KG1 (cell line): ENCODE data around the gene ARVCF.

Experiments used
- DNase-seq: peaks from one replicate; lab custom pipeline; 2025; lab: John Stamatoyannopoulos, UW

ARVCF gene

DNA sequence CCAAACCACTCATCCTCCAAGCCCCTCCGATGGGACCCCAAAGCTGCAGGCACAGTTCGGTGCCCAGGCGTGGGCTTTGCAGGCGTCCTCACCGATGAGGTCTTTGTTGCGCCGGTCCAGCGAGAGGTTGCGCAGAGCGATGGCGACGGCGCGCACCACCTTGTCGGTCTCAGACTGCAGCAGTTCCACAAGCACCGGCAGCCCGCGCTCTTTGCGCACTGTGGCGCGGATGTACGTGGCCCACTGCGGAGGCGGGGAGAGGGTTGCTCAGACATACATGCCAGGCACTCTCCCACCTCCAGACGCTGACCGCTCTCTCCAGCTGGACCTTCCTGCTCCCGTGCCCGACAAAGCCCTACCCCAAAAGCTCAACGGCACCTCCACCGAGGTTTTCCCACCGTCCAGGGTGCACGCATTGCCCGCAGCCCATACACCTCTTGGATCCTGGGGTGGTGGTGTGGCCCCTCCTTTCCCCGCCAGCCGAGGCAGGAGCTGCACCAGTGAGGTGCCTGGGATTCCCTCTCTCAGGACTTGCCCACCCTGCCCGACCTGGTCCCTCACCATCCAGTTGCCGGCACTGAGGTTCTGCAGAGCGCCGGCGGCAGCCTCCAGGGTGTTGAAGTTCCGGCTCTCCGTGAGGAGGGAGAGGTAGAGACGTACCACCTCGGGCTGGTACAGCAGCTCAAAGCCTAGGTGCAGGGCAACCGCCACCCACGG, 42.9 kb downstream of the ARVCF start:
- no peak for DNase-seq

DNA sequence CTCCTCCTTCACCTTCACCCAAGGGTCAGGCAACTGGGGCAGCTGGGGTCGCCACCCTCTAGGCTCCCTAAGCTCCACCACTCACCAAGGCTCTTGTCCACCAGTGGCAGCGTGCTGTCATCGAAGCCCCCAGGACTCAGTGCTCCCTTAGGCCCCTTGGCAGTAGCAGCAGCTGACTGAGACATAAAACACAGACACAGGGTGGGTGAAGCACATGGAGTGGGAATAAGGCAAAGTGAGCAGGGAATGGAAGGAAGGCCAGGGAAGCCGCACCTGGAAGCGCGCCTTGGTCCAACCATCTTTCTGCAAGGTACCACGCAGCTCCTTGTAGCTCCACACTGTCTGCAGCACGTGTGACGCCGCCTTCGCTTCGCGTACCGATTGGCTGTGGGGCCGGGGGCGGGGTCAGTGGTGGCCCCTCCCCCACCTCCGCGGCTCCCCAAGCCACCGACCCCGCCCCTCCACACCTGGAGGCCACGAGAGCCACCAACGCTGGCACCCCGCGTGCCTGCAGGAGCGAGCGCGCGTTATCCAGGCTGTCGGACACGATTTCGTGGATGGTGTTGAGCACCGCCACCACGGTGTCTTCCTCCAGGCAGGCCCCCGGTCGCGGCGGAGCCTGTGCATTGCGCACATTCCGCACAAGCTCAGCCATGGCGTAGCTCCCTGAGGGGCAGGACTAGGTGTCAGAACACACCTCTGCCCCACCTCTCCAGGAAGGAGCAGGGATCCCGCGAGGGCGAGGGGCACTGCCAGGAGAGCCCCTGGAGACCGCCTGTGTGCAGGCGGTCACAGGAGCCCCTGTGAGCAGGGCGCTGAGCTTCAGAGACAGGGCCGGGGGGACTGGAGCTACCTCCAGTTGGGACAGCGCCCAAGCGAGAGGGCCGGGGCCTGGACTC, 43.7 kb downstream of the ARVCF start:
- DNase-seq = no peak

DNA sequence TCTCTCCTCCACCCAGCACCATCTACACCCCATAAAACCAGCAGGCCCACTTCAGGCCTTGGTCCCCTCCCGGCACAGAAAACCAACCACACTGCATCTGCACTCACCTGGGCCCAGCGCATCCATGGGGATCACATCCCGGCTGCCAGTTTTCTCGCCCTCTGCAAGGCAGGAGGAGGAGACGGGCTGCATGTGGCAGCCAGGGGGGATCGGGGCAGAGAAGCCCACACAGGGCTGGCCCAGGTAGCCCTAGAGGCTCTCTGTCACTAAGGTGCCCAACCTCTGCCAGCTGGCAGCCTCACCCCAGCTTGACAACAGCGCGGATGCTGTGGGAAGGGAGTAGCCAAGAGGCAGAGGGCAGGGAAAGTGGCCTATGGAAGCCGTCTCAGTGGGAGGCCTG, 44.4 kb downstream of the ARVCF start:
- DNase-seq = no peak

DNA sequence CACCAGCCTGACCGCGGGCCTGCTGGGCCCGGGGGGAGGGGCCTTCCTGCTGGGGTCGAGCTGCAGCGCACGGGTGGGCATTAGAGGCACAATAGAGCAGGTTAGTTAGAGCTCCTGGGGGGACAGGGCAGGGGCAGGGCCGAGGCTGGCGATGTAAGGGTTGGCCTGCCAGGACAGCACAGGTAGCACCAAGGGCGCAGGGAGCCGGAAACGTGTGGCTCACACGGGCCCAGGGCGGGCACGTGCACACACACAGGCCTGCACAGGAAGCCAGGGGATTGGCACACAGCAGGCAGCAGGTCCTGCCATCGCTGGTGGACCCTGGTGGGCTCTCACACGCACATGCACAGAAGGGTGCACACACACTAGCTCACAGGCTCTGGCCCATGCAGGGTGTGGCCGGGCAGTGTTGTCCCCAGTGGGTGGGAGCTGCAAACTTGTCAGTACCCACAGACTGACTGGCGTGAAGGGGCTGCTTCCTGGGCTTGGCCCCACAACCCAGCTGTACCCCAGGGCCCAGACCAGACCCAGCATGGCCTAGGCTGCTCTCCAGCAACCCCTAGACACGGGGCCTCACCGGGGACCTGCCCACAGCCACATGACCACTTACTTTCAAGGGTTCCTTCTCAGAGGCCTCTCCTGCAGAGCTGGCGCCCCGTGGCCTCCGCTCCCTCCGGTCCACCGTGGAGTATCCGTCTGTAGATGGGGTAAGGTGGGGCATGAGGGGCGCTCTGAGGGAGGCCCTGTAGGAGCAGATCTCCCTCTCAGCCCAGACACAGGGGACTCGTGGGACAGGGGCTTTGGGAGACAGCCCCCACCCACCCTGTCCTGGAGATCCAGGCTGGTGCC, 45.1 kb downstream of the ARVCF start:
- no peak for DNase-seq

DNA sequence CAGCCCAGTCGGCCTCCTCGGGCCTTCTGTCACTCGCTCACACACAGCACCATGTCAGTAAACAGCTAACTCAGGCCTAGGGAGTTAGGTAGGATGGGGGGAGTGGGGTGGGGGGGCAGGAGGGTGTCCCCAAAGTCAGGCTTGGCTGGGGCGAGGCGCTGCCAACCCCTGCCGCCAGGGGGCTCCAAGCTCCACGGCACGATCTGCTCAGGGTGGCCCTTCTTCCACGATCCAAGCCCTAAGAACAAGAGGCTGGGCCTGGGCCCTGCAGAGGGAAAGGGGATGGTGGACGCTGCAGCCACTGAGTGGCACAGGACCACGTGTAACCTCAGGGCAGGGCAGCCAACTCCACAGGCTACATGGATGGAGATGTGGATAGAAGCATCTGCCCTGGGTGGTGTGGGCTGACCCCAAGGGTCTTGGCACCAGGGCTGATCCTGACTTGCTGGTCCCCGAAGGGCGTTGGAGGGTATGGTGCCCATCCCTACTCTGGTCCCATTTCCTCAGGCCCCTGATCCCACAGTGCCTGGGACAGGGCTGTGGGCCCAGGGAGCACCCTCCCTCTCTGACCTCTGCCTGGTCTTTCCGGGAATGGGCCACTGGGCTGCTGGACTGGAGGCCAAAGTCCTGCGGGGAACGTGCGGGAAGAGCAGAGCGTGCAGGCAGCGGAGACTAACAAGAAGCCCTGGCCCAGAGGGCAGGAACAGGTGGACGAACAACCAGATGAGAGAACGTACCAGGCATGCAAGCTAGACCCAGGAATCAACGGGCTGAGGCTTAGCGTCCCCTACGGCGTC, 45.9 kb downstream of the ARVCF start:
- no peak for DNase-seq

GRCh38 chr22:19970031-19970478, 46.6 kb downstream of the ARVCF start:
- DNase-seq = no peak

DNA sequence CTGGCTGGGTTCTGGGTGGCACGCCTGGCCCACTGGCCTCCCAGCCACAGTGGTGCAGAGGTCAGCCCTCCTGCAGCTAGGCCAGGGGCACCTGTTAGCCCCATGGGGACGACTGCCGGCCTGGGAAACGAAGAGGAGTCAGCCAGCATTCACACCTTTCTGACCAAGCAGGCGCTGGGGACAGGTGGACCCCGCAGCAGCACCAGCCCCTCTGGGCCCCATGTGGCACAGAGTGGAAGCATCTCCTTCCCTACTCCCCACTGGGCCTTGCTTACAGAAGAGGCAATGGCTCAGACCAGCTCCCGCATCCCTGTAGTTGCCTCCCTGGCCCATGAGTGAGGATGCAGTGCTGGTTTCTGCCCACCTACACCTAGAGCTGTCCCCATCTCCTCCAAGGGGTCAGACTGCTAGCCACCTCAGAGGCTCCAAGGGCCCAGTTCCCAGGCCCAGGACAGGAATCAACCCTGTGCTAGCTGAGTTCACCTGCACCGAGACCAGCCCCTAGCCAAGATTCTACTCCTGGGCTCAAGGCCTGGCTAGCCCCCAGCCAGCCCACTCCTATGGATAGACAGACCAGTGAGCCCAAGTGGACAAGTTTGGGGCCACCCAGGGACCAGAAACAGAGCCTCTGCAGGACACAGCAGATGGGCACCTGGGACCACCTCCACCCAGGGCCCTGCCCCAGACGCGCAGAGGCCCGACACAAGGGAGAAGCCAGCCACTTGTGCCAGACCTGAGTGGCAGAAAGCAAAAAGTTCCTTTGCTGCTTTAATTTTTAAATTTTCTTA, 47.3 kb downstream of the ARVCF start:
- no peak for DNase-seq

DNA sequence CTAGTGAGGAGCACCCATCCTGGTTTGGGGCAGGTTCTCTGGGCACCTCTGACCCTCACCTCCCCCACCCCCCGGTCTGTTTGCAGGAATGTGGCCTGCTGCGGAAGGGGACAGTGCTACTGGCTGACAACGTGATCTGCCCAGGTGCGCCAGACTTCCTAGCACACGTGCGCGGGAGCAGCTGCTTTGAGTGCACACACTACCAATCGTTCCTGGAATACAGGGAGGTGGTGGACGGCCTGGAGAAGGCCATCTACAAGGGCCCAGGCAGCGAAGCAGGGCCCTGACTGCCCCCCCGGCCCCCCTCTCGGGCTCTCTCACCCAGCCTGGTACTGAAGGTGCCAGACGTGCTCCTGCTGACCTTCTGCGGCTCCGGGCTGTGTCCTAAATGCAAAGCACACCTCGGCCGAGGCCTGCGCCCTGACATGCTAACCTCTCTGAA, 48.2 kb downstream of the ARVCF start:
- no peak for DNase-seq

DNA sequence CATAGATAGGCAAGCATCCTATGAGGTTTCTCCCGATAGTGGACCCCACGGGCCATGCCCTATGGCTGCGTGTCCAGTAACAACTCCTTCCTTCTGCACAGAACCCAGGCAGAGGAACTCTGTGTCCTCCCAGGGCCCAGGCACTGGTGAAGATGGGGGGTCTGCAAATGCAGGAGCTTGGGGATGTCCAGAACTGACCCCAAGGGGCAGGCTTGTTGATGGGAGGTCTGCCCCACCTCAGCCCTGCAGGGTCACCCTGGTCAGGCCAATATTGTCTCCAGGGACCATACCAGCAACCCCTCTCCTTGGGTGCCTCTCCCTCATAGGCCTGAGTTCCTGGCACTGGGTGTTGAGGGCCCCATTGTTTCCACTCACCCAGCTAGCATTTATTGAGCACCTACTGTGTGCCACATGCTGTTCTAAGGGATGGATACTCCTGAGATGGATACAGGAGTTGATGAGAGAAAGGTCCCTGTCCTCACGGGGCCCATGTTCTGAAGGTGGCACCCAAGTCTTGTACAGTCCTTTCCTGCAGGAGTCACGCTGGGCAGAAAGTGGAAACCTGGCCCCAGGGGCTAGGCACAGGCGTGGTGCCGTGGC, 48.7 kb downstream of the ARVCF start:
- no peak for DNase-seq

- no peak for DNase-seq
Measured at GRCh38 chr22:19966908-19967750, 49.5 kb downstream of the ARVCF start.

- no peak for DNase-seq
Measured at GRCh38 chr22:19965771-19966709, 50.6 kb downstream of the ARVCF start.

DNA sequence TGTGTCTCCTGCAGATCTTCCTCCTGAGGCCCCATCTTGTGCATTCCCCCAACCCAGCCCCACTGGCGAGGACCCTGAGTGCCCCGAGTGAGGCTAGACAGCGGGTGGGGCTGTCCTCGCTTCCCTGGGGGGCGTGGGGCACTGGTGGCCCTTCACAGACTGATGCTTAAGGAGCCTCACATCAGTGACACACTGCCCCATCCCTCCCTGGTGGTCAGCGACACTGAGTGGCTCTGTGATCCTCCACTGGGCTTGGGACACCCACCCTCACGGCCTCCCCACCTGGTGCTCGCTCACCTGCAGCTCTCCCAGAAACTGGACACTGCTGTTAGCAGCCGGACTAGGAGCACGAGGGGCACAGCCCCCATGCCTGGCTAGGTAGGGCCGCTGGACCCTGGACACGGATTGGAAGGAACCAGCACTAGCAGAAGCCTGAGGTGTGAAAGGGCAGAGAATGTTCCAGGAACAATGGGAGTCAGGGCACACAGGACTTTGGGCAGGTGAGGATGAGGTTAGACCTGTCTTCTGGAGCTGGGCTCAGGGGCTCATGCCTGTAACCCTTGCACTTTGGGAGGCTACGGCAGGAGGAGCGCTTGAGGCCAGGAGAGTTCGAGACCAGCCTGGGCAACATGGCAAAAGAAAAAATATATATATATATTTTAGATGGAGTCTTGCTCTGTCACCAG, 51.8 kb downstream of the ARVCF start:
- DNase-seq = no peak

DNA sequence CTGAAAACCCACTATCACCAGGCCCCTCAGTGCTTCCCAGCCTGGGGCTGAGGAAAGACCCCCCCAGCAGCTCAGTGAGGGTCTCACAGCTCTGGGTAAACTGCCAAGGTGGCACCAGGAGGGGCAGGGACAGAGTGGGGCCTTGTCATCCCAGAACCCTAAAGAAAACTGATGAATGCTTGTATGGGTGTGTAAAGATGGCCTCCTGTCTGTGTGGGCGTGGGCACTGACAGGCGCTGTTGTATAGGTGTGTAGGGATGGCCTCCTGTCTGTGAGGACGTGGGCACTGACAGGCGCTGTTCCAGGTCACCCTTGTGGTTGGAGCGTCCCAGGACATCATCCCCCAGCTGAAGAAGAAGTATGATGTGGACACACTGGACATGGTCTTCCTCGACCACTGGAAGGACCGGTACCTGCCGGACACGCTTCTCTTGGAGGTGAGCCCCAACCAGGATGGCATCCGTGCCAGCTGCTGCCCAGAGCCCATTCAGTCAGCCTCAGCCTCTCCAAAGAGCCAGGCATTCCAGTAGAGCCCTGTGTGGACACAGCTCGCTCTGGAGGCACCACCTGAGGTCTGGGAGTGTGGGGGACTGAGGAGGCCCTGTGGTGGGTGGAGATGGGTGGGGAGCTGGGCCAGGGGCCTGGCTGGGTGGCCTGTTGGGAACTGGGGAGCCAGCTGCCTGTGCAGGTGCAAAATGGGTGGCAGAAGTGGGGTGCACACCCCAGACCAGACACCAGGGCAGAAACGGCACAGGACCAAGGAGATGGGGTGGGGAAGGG, 52.6 kb downstream of the ARVCF start:
- no peak for DNase-seq

DNA sequence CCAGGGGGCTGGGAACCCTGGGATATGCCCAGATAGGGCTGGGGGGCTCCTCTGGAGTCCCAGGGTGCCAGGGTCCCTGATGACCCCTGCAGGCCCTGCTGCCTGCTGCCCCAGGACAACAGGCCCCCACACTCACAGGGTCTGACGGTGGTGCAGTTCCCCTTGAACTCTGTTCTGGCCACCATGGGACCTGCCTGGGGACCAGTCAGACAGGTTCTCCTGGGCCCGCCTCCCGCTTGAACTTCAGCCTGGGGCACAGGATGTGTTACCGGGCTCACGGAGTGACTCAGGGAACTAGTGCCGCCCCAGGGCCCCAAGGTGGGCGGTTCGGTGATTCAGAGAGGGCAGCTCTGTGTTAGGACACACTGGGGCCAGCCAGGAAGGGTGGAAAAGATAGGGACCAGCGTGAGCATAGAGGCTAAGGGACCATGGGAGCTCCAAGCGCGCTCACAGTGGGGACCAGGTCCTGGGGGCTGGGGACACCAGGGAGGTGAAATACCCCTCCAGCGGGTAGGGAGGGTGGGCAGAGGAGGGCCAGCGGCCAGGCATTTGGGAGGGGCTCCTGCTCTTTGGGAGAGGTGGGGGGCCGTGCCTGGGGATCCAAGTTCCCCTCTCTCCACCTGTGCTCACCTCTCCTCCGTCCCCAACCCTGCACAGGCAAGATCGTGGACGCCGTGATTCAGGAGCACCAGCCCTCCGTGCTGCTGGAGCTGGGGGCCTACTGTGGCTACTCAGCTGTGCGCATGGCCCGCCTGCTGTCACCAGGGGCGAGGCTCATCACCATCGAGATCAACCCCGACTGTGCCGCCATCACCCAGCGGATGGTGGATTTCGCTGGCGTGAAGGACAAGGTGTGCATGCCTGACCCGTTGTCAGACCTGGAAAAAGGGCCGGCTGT, 53.5 kb downstream of the ARVCF start:
- DNase-seq = no peak

DNA sequence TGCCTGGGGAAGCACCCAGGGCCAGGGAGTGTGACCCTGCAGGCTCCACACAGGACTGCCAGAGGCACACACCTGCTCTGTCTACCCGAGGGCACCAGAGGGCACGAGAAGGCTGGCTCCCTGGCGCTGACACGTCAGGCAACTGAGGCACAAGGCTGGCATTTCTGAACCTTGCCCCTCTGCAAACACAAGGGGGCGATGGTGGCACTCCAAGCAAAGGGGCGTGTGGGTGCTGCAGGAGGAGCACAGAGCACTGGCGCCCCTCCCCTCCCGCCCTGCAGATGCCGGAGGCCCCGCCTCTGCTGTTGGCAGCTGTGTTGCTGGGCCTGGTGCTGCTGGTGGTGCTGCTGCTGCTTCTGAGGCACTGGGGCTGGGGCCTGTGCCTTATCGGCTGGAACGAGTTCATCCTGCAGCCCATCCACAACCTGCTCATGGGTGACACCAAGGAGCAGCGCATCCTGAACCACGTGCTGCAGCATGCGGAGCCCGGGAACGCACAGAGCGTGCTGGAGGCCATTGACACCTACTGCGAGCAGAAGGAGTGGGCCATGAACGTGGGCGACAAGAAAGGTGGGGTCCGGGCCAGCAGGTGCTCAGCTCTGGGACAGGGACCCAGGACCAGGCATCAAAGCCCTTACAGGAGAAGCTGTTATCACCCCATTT, 54.2 kb downstream of the ARVCF start:
- no peak for DNase-seq
